Suppressor macrophage treated with lipopolysaccharide for 1 hour (primary cell): ENCODE results near the gene TLX2.
"Not testable (repeated sequence)": the region's sequence is repeated elsewhere in the genome, so short reads cannot be mapped to it uniquely, and the experiment has no call there.

Experiments
- DNase-seq, 3 donors: peaks; one replicate each; pipeline ENCODE4 v3.0.0-alpha.2; 2020 to 2022

TLX2 gene

GRCh38 chr2:74556159-74556558 is 41.9 kb downstream of the TLX2 start:
- DNase-seq, result peak in 1 of 3 donors; percentile 24

DNA sequence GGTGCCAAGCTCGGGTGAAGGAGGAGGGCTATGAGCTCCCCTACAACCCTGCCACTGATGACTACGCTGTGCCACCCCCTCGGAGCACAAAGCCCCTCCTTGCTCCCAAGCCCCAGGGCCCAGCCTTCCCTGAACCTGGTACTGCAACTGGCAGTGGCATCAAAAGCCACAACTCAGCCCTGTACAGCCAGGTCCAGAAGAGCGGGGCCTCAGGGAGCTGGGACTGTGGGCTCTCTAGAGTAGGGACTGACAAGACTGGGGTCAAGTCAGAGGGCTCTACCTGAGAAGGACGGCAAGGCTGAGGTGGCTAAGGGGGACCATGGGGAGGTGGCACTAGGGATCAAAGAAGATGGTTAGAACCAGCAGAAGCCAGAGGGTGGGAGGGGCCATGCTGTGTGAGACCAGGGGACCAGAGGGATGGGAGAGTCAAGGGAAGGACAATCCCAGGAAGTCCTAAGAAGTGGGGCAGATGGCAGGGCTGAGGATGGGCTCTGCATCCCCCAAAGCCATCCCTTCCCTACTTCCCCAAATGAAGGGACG is 42.7 kb downstream of the TLX2 start:
- DNase-seq, result no peak

DNA sequence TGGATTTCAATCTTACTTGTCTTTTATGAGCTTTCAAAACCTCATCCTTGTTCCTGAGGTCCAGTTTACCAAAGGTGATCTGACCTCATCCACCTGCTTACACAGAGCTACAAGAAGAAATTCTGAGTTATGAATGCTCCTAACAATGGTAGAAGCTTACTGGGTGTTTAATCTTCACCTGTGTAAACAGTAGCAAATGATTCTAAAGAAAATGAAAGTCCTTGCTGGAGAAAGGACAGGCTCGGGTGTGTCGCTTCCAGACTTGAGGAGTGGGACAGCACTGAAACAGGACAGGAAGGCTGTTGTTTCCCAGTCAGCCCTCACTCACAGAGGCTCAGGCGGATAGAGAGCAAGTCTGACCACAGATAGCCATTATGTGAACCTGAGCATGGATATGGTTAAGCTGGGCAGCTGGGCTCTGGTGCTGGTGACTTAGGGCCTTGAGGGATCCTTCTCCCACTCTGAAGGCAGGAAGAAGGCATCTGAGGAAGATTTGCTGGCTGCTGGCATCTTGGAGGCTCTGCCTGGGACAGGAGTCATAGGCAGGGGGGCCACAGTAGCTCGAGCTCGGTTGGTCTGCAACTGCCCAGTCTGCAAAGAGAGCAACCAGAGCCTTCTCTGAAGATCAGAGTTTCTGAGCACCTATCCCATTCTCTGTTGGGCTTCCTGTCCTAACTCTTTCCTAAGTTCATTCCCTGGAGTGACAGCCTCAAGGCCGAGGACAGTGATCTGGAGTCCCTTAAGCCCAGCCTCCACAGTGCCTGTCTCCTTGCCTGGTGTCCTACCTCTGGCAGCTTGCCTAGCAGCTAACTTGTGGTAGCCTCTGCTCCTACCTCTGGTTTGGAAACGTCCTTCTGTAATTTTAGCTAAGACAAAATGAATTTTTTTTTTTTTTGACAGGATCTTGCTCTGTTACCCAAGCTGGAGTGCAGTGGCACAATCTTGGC is 44.3 kb downstream of the TLX2 start:
- DNase-seq, result no peak

DNA sequence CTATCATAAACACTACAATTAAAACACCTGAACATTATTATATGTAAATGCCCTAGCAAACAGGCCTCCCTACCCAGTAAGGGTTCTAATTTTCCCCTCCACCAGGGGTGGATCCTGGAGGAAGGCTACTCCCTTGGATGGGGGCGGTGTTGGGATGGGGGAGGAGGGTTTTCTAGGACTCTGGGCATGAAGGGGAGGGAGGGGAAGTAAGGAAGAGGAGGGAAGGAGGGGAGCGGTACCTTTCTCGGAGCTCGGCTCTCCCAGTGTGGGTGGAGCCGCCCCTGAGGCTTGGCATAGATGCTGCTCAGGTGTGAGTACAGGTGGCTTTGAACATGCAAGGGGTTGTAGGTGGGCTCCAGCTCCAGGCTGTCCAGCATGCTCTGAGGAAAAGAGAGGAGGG is 45.7 kb downstream of the TLX2 start:
- DNase-seq, result no peak

GRCh38 chr2:74560591-74560990 is 46.3 kb downstream of the TLX2 start:
- no peak for DNase-seq

- DNase-seq, result not testable (repeated sequence)
These were observed 46.8 kb downstream of the TLX2 start for GRCh38 chr2:74561022-74561421.

DNA sequence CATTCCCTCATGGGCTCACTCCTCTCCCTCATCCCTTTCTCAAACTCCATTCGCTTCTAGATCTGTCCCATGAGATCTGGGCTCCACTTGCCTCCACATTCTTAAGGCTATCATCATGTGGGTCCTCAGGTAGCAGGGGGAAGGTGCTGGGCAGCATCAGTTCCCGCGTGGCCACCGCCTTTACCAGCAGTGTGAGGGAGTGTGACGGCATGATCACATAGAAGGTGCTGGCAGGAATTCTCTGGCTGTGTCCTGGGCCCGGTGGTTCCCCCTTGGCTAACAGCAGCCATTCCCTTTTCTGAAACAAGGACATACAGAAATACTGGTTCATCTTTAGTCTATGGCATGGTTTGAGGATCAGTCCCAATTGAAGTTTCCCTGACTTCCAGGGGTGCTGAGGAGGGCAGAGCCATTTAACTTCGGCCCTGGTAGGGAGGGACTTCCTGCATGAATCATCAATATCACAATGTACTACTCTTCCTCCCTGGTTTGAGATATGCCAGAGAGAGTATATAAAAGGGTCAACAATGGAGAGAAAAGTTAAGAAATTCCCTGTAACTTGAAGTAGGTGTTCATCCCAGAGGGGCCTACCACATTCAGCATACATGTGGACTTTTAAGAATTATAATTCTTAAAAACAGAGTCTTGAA is 48.0 kb downstream of the TLX2 start:
- no peak for DNase-seq

GRCh38 chr2:74564222-74564621 is 50.0 kb downstream of the TLX2 start:
- no peak for DNase-seq

GRCh38 chr2:74566076-74566753 is 52.0 kb downstream of the TLX2 start:
- no peak for DNase-seq

GRCh38 chr2:74566754-74567085 is 52.5 kb downstream of the TLX2 start:
- DNase-seq, result peak; percentile 51 to 88 (median 80)
